HuH-7.5 (cell line): Measurements from ENCODE around the gene SF3A1.
A peak's percentile ranks its signal among the peaks of the same experiment; 100 is the strongest.

Experiments used
- DNase-seq: peaks from one replicate; pipeline ENCODE4 v3.0.0; 2011; ENCODE audit warnings: low spot score

The SF3A1 gene

GRCh38 chr22:30286813-30287647 lies 69.7 kb downstream of the SF3A1 start:
- peak; percentile 78 for DNase-seq

GRCh38 chr22:30286331-30286730 lies 70.4 kb downstream of the SF3A1 start:
- no peak for DNase-seq

GRCh38 chr22:30285846-30286200 lies 70.9 kb downstream of the SF3A1 start:
- DNase-seq: no peak

DNA sequence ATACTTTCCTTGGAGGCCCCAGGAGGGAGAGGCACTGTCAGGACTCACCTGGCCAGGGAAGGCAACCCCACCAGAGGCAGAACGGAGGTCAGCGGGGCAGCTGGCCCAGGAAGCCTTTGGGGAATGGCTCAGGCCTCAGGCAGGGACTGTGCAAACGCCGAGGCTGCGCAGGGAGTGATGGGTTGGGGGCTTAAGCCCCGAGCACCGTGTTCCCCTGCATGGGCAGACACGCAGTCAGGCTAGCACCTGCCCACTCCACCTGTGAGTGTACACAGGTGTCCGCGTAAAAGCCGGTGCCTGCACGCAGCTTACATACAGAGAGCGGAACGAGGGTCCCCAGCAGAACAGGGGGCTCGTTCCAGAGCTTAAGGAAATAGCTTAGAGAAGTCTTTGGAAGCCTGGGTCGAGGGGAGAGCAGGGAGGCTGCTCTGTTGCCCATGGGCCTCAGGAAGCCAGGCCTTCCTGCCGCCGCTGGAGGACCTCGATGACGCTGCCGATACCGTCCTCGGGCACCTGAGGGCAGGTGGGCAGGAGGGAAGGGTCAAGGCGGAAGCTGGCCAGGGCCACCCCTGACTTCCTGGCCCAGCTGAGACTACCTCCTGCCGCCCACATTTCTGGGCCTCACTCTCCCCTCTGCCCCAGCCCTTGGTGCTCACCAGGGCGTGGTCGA lies 71.4 kb downstream of the SF3A1 start:
- DNase-seq: no peak

GRCh38 chr22:30284666-30285065 lies 72.0 kb downstream of the SF3A1 start:
- DNase-seq: no peak

GRCh38 chr22:30284172-30284571 lies 72.5 kb downstream of the SF3A1 start:
- DNase-seq: no peak

- no peak for DNase-seq
These were observed 73.4 kb downstream of the SF3A1 start for GRCh38 chr22:30283342-30283741.

- DNase-seq: no peak
These were observed 74.1 kb downstream of the SF3A1 start for GRCh38 chr22:30282616-30283046.
